ENCODE data around the gene NUAK1.

DNA sequence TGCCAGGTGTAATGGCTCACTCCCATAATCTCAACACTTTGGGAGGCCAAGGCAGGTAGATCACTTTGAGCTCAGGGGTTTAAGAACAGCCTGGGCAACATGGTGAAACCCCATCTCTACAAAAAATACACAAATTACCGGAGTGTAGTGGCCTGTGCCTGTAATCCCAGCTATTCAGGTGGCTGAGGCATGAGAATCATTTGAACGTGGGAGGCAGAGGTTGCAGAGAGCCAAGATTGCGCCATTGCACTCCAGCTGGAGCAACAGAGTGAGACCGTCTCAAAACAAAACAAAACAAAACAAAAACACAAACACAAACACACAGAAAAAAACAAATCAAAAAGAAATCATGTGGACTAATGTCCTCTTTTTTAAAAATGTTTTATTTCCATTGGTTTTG, 104.4 kb downstream of the NUAK1 start:
- TF ChIP-seq CTCF (IDR thresholded peaks at IDR 0.05) = no peak
- no peak for TF ChIP-seq POLR2A (IDR thresholded peaks at IDR 0.05)

Measured in esophagus squamous epithelium (tissue), 4 donors.